ENCODE results near the gene BRPF3.

The BRPF3 gene

GRCh38 chr6:36224918-36225461 is 28.4 kb downstream of the BRPF3 start:
- DNase-seq (ENCODE audit: low read depth) = no peak
- no peak for TF ChIP-seq CTCF (IDR thresholded peaks at IDR 0.05; ENCODE audit: low read depth, low read length, missing control alignments)
- H3K4me3 ChIP-seq (ENCODE audit: low read depth, low read length) = no peak overlapping the region

- no peak for DNase-seq (ENCODE audit: low read depth)
- H3K4me3 ChIP-seq (ENCODE audit: low read depth, low read length) = no peak overlapping the region
- no peak for TF ChIP-seq CTCF (IDR thresholded peaks at IDR 0.05; ENCODE audit: low read depth, low read length, missing control alignments)
These were observed 30.0 kb downstream of the BRPF3 start for GRCh38 chr6:36226438-36227047.

GRCh38 chr6:36227379-36228228 is 31.1 kb downstream of the BRPF3 start:
- no peak overlapping the region for H3K4me3 ChIP-seq (ENCODE audit: low read depth, low read length)
- DNase-seq (ENCODE audit: low read depth) = no peak
- no peak for TF ChIP-seq CTCF (IDR thresholded peaks at IDR 0.05; ENCODE audit: low read depth, low read length, missing control alignments)

GRCh38 chr6:36229223-36229622 is 32.7 kb downstream of the BRPF3 start:
- TF ChIP-seq CTCF (IDR thresholded peaks at IDR 0.05; ENCODE audit: low read depth, low read length, missing control alignments) = no peak
- H3K4me3 ChIP-seq (ENCODE audit: low read depth, low read length) = no peak overlapping the region
- DNase-seq (ENCODE audit: low read depth) = no peak

GRCh38 chr6:36230371-36230770 is 33.8 kb downstream of the BRPF3 start:
- H3K4me3 ChIP-seq (ENCODE audit: low read depth, low read length) = no peak overlapping the region
- no peak for DNase-seq (ENCODE audit: low read depth)
- TF ChIP-seq CTCF (IDR thresholded peaks at IDR 0.05; ENCODE audit: low read depth, low read length, missing control alignments) = no peak

GRCh38 chr6:36232172-36232571 is 35.6 kb downstream of the BRPF3 start:
- no peak overlapping the region for H3K4me3 ChIP-seq (ENCODE audit: low read depth, low read length)
- TF ChIP-seq CTCF (IDR thresholded peaks at IDR 0.05; ENCODE audit: low read depth, low read length, missing control alignments) = no peak

More at GRCh38 chr6:36232172-36232571, 35.6 kb downstream of the BRPF3 start:
- no peak for DNase-seq (ENCODE audit: low read depth)
